ENCODE results near the gene CARMIL1.

The CARMIL1 gene

DNA sequence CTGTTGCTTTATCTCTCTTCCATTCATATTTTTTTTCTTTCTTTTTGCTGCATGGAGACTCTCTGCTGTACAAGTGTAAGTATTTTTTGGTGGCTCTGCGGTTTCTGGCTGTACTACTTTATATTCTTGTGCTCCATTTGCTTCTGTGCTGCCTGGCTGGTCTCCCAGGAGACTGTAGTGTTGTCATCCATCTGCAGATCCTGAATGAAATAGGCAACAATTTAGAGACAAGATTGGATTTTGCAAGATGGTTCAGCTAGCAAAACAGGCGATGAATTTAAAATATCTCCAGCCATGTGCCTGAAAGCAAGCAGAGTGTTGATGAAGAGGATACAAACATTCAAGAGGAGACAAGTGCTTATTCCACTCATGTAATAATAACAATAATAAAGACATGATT lies 297.7 kb downstream of the CARMIL1 start:
- TF ChIP-seq, protein P1, sequence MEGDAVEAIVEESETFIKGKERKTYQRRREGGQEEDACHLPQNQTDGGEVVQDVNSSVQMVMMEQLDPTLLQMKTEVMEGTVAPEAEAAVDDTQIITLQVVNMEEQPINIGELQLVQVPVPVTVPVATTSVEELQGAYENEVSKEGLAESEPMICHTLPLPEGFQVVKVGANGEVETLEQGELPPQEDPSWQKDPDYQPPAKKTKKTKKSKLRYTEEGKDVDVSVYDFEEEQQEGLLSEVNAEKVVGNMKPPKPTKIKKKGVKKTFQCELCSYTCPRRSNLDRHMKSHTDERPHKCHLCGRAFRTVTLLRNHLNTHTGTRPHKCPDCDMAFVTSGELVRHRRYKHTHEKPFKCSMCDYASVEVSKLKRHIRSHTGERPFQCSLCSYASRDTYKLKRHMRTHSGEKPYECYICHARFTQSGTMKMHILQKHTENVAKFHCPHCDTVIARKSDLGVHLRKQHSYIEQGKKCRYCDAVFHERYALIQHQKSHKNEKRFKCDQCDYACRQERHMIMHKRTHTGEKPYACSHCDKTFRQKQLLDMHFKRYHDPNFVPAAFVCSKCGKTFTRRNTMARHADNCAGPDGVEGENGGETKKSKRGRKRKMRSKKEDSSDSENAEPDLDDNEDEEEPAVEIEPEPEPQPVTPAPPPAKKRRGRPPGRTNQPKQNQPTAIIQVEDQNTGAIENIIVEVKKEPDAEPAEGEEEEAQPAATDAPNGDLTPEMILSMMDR (IDR thresholded peaks at IDR 0.05; ENCODE audit: low read depth, low read length) = no peak
- no peak overlapping the region for H3K4me3 ChIP-seq (ENCODE audit: low read depth, low read length)

DNA sequence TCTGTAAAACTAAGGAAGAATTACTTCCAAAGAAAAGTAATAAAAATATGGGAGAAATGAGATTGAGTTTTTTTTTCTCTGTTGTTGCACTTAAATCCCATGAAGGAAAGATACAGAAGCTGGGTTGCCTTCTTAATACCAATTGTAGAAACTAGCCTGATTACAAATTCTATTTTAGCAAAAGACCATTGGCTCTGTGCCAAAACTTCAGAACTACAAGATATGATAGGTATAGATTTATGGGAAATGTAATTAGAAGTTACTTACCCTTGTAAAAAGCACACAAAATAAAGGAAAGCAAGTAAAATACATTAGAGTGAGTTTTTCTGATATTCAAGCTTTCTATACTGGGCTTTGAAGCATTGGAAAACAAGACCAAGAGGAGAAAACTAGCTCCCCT lies 299.4 kb downstream of the CARMIL1 start:
- TF ChIP-seq, protein P1 (IDR thresholded peaks at IDR 0.05; ENCODE audit: low read depth, low read length) = no peak
- H3K4me3 ChIP-seq (ENCODE audit: low read depth, low read length) = no peak overlapping the region

DNA sequence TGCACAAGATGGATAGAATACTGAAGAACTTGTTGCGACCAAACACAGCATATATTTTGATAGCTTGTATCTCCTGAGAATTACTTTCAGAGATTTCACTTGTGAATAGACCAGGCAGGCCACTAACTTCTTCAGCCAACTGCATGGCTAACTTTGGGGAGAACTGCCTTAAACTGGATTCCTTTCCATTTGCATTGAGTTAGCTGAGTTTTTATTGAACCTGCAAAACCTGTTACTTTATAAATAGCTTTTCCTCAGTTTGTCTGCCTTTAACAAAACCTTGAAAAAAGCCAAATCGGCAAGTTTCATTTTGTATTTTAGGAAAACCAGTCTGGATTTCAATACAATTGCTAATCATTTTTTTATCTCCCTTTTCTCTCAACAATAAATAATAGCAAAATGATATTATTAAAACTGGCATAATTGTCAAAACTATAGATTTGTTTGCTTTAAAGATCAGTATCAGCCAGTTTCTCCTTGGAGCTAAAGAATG lies 300.3 kb downstream of the CARMIL1 start:
- TF ChIP-seq, protein P1 (IDR thresholded peaks at IDR 0.05; ENCODE audit: low read depth, low read length) = no peak
- no peak overlapping the region for H3K4me3 ChIP-seq (ENCODE audit: low read depth, low read length)

DNA sequence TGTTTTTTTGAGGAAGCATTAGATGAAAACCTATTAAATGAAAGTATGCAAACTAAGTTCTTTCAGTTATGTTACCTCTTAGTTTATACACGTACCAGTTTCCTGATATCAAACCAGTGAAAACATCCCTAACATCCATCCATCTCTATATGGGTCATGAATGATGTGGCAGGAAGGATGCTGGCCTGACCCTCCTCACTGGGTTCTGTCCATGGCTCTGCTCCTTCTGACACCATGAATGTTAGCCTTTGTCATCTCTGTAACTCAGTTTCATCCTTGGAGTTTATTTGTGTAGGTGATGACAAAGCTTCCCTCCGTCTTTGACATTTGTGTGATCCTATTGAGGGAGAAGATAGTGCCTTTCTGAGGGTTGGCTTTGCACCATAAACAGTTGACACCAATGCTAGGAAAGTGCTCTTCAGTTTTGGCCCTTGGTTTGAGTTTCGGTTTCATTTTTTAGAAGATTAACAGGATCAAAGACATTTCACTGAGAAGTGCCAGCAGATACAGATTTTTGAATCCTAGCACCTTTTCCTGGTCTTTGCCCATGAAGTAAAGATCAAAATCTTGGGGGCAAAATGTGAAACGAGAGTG lies 300.8 kb downstream of the CARMIL1 start:
- TF ChIP-seq, protein P1 (IDR thresholded peaks at IDR 0.05; ENCODE audit: low read depth, low read length) = no peak
- no peak overlapping the region for H3K4me3 ChIP-seq (ENCODE audit: low read depth, low read length)

DNA sequence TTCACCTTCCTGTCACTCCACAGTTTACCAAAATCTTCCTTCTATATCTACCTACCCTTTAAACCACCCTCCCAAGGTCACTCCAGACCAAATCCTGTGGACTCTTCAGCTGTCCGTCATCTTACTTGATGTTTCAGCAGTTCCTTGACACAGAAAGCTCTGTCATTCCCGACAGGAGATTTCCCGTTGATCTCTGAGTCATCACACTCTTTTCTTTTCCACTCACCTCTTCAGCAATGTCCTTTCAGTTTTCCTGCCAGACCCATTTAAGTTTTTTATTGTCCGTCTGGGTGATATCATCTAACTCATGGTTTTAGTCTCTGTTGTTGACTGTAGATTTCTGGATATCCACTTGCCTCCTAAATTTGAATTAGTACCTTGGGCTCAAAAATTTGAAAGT lies 302.9 kb downstream of the CARMIL1 start:
- TF ChIP-seq, protein P1 (IDR thresholded peaks at IDR 0.05; ENCODE audit: low read depth, low read length) = no peak
- H3K4me3 ChIP-seq (ENCODE audit: low read depth, low read length) = no peak overlapping the region

DNA sequence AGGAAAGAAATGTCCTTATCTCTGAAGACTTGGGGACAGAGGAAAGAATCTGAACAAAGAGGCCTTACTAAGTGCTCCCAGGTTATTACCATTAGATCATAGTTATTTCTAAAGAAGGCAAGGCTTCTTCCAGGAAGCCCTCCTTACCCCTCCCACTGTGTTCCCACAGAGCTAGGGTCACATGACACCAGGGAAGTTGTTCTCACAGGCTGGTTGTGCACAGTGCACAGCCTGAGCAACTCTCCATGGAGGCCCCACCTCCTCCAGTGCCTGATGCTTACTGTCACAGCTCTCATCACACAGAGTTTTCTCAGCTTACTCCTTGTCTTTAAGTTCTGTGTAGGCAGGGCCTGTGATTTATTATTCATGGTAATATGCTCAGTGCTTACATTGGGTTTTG lies 303.9 kb downstream of the CARMIL1 start:
- TF ChIP-seq, protein P1 (IDR thresholded peaks at IDR 0.05; ENCODE audit: low read depth, low read length) = no peak
- H3K4me3 ChIP-seq (ENCODE audit: low read depth, low read length) = no peak overlapping the region

DNA sequence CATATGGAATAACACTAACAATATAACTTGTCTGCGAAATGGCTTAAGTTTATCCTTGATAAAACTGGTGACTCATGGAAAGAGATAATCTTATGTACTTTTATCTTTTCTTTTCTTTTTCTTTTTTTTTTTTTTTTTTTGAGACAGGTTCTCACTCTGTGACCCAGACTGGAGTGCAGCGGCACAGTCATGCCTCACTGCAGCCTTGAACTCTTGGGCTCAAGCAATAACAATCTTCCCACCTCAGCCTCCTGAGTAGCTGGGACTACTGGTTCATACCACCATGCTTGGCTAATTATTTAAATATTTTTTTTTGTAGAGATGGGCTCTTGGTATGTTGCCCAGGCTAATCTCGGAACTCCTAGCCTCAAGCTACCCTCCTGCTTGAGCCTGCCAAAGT lies 304.7 kb downstream of the CARMIL1 start:
- TF ChIP-seq, protein P1 (IDR thresholded peaks at IDR 0.05; ENCODE audit: low read depth, low read length) = no peak

More for the DNA sequence above, 304.7 kb downstream of the CARMIL1 start:
- no peak overlapping the region for H3K4me3 ChIP-seq (ENCODE audit: low read depth, low read length)

All from WI38 (cell line).